K562 (cell line): ENCODE measurements around the gene SEZ6. TPM values are rescaled to one million over a fixed set of nuclear protein-coding genes. Genes with fewer than 3 reads are reported as not detected.
A peak's percentile ranks its signal among the peaks of the same experiment; 100 is the strongest.

Experiments used
- CUX1 ChIP-seq: fragments of 200-800 bp; sonication (Bioruptor generic); IDR thresholded peaks from 2 replicates; pipeline ENCODE4 v1.6.1; 2016; ENCODE audit warnings: missing genetic modification characterization, missing compliant biosample characterization
- ESRRA ChIP-seq: fragments of 450-650 bp; IDR thresholded peaks from 2 replicates; pipeline ENCODE4 v1.6.1; 2014; ENCODE audit warnings: low read depth, mild to moderate bottlenecking, moderate library complexity, borderline replicate concordance
- ETS1 ChIP-seq: conservative IDR thresholded peaks from 2 replicates; pipeline ENCODE4 v1.6.1; 2011; ENCODE audit warnings: low read depth, mild to moderate bottlenecking, low read length; ENCODE audit not compliant: control insufficient read depth
- ETS2 ChIP-seq: IDR thresholded peaks from 2 replicates; pipeline ENCODE4 v1.6.1; 2016; ENCODE audit warnings: borderline replicate concordance, missing genetic modification characterization, mild to moderate bottlenecking, moderate library complexity, missing compliant biosample characterization; ENCODE audit not compliant: poor library complexity, severe bottlenecking
- EZH2 ChIP-seq: IDR thresholded peaks from 2 replicates; pipeline ENCODE4 v1.6.1; 2012; ENCODE audit warnings: low read depth, mild to moderate bottlenecking, inconsistent platforms, low read length, borderline replicate concordance
- FOXP1 ChIP-seq: sonication (generic); formaldehyde crosslinking; IDR thresholded peaks from 2 replicates; pipeline ENCODE4 v1.8.0; 2022; ENCODE audit warnings: mild to moderate bottlenecking, missing genetic modification reagents
- HCFC1 ChIP-seq: IDR thresholded peaks from 2 replicates; pipeline ENCODE4 v1.6.1; 2012; ENCODE audit warnings: low read depth, low read length, improper control_type of control experiment
- MTA2 ChIP-seq: fragments of 450-650 bp; IDR thresholded peaks from 2 replicates; pipeline ENCODE4 v1.6.1; 2016; ENCODE audit warnings: low read depth
- MYC ChIP-seq, 2 experiments: fragments of 250-450 bp in 1 of 2; sonication (Bioruptor Pico) in 1 of 2; IDR thresholded peaks; 2 replicates each; pipeline versions ENCODE4 v1.5.1 to v1.6.1; 2012 to 2021; ENCODE audit warnings: low read depth in 2 of 2, borderline replicate concordance in 1 of 2, improper control_type of control experiment in 1 of 2, low read length in 1 of 2, mild to moderate bottlenecking in 1 of 2, moderate library complexity in 1 of 2
- RBM39 ChIP-seq: fragments of 200-400 bp; formaldehyde crosslinking; optimal IDR thresholded peaks from 2 replicates; pipeline ENCODE3; 2018; ENCODE audit warnings: low read depth, low read length
- SAFB ChIP-seq: fragments of 200-400 bp; formaldehyde crosslinking; IDR thresholded peaks from 2 replicates; pipeline ENCODE4 v1.6.1; 2017; ENCODE audit warnings: low read depth, low read length, borderline replicate concordance
- SMAD2 ChIP-seq: fragments of 150-350 bp; IDR thresholded peaks from 2 replicates; pipeline ENCODE4 v1.6.1; 2014; ENCODE audit warnings: low read depth, mild to moderate bottlenecking, low read length
- SMARCA4 ChIP-seq: fragments of 450-650 bp; IDR thresholded peaks from 2 replicates; pipeline ENCODE4 v1.6.1; 2016
- SREBF1 ChIP-seq: fragments of 150-350 bp; IDR thresholded peaks from 2 replicates; pipeline ENCODE4 v1.6.1; 2014; ENCODE audit warnings: antibody characterized with exemption, low read depth, low read length, borderline replicate concordance
- TBL1XR1 ChIP-seq, 2 experiments: IDR thresholded peaks; 2 replicates each; pipeline ENCODE4 v1.6.1; 2012; ENCODE audit warnings: improper control_type of control experiment in 2 of 2, low read length in 2 of 2, mild to moderate bottlenecking in 1 of 2
- ZBED1 ChIP-seq: IDR thresholded peaks from 2 replicates; pipeline ENCODE4 v1.6.1; 2014
- ZC3H11A ChIP-seq: IDR thresholded peaks from 2 replicates; pipeline ENCODE4 v1.6.1; 2012; ENCODE audit warnings: low read depth, low read length, improper control_type of control experiment
- ZNF263 ChIP-seq: sonication (generic); formaldehyde crosslinking; IDR thresholded peaks from 2 replicates; pipeline ENCODE4 v1.8.0; 2022; ENCODE audit warnings: mild to moderate bottlenecking, missing genetic modification reagents, borderline replicate concordance
- ZNF699 ChIP-seq: fragments of 250-450 bp; sonication (Bioruptor Pico); IDR thresholded peaks from 2 replicates; pipeline ENCODE4 v1.8.0; 2021; ENCODE audit warnings: mild to moderate bottlenecking, moderate library complexity; ENCODE audit not compliant: insufficient replicate concordance
- ZNF764 ChIP-seq: fragments of 250-450 bp; sonication (Bioruptor Pico); IDR thresholded peaks from 2 replicates; pipeline ENCODE4 v1.4.0; 2020; ENCODE audit warnings: low read depth, mild to moderate bottlenecking, moderate library complexity
- ZNF830 ChIP-seq: fragments of 250-450 bp; sonication (Bioruptor Pico); IDR thresholded peaks from 2 replicates; pipeline ENCODE4 v1.5.0; 2021; ENCODE audit warnings: mild to moderate bottlenecking
- polyA plus RNA-seq, 8 experiments: library from polyadenylated mRNA; depleted of rRNA in 4 of 8; stranded (reverse) in 5 of 8; unstranded in 3 of 8; fragments of >200 nt; fragmentation: Nextera tagmentation in 2 of 8; fragmentation: Illumina TruSeq in 1 of 8; extraction: Ambion mirVana in 2 of 8; extraction: Trizol in 1 of 8; gene quantifications; 2 replicates each; pipeline versions ENCODE4 v1.2.1 to v1.2.3, GENCODE V29; 2011 to 2014; ENCODE audit warnings: inconsistent platforms in 1 of 8, missing spikeins in 1 of 8
- total RNA-seq, 7 experiments: library from RNA; depleted of rRNA in 6 of 7; stranded (reverse); fragments of >200 nt in 6 of 7; fragmentation: Illumina TruSeq in 2 of 7; extraction: Trizol in 2 of 7; gene quantifications; 2 replicates each; pipeline versions ENCODE4 v1.2.1 to v1.2.3, GENCODE V29; 2011 to 2021; ENCODE audit warnings: low replicate concordance in 1 of 7

SEZ6 gene
- total and polyA plus RNA-seq, 9 of the 15 experiments (the other 6 are each of a cell fraction or from before 2014, with no cell fraction given): not detected

GRCh38 chr17:28912281-28912937, 93.4 kb downstream of the SEZ6 start (continued):
- TF ChIP-seq ETS1 (no peak; the same call in 1 of the 2 replicates), SAFB (no peak), ZC3H11A (no peak), ETS2 (no peak), ZNF764 (CRISPR knock-in tag) (no peak), MTA2 (peak; percentile 70), ZBED1 (no peak), HCFC1 (peak; percentile 44; the same call in 1 of the 2 replicates), SMARCA4 (peak; percentile 94), ZNF263 (peak; percentile 50; the same call in 1 of the 2 replicates), EZH2 (no peak), TBL1XR1 (IDR thresholded peaks at IDR 0.05; ENCODE audit: low read length in 2 of 2) (peak; percentile 72 to 76), CUX1 (CRISPR knock-in tag) (no peak), SREBF1 (no peak; the same call in 1 of the 2 replicates), MYC (IDR thresholded peaks at IDR 0.05; ENCODE audit: low read depth, low read length) (no peak; the same call in 1 of the 2 replicates), MYC (CRISPR knock-in tag; IDR thresholded peaks at IDR 0.05; ENCODE audit: borderline replicate concordance, low read depth) (no peak), ZNF699 (CRISPR knock-in tag) (no peak), RBM39 (no peak), ESRRA (peak; percentile 62; the same call in 1 of the 2 replicates), FOXP1 (CRISPR knock-in tag) (peak; percentile 70), SMAD2 (no peak), ZNF830 (CRISPR knock-in tag) (no peak)
